D341Med (cell line): ENCODE measurements around the gene CLEC4G.
A peak's percentile ranks its signal among the peaks of the same experiment; 100 is the strongest.

Experiments used
- DNase-seq: peaks from one replicate; pipeline ENCODE4 v3.0.0; 2012; ENCODE audit warnings: low spot score

The CLEC4G gene

DNA sequence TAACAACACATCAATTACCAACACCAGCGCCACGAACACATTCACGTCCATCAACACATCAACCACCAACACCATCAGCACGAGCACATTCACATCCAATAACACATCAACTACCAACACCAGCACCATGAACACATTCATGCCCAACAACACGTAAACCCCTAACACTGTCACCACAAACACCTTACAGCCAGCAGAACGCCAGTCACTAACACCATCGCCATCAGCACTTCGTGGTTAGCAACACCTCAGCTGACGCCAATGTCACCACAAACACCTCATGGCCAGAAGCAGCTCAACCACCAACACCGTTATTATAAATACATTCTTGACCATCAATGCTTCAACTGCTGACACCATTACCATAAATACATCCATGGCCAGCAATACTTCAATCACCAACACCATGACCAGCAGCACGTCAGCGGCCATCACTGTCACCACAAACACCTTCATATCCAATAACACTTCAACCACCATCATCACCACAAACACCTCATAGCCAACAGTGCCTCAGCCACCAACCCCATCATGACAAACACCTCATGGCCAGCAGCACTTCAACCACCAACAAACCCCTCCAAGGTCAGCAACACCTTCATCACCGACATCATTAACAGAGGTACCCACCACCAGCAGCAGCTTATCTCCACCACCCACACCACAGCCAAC lies 39.4 kb downstream of the CLEC4G start:
- no peak for DNase-seq

DNA sequence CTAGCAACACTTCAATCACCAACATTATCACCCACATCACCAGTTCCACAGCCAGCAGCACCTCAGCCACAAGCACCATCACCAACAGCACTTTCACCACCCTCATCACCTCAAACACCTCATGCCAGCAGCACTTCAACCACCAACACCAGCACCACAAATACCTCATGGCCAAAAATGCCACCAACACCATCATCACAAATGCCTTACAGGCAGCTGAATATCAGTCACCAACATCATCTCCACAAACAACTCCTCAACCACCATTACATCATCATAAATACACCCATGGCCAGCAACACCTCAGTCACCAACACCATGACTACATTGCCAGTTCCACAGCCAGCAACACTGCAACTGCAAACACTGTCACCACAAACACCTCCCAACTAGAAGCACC lies 40.4 kb downstream of the CLEC4G start:
- DNase-seq = no peak

DNA sequence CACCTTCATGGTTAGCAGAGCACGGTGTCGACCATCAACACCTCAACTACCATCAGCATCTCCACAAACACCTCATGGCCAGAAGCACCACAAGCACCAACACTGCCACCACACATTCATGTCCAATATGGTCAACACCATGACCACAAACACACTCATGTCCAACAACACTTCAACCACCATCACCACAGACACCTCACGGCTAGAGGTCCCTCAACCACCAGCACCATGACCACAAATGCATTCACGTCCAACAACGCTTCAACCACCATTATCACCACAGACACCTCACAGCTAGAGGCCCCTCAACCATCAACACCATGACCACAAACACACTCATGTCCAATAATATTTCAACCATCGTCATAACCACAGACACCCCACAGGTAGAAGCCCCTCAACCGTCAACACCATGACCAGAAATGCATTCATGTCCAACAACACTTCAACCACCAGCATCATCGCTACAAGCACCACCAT lies 41.1 kb downstream of the CLEC4G start:
- DNase-seq = no peak

DNA sequence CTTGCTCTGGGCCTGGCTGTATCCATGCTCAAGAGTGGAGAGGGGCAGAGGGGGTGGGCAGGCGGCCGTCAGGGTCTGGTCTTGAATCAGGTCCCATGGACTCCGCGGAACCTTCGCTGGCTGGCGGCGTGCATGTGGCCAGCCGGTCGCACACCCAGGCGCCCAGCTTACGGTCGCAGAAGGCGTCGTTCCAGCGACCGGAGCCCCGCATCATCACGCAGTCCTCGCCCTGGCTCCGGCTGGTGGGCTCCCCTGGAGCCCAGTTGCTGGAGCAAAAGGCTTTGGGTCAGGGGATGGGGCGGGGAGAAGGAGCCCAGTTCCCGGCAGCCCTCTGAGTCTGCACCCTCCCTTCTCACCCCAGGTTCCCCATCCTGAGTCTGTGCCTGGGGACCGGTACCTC lies 42.7 kb downstream of the CLEC4G start:
- no peak for DNase-seq

DNA sequence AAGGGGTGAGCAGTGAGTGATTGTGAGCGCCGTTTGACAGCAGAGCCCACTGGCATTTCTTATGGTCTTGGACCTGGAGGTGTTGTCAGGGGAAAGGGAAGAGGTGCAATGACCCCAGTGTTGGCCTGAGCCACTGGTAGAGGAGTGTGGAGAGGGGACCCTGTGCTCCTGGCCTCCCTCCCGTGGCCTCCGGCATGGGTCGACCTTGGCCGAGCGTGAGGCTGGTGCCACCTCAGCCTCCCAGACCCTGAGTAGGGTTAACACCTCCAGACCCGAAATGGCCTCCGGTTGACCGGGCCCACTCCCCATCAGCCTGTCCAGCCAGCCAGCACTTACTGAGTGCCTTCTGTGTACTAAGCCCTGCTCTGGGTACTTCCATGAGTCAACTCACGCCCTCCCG lies 44.7 kb downstream of the CLEC4G start:
- no peak for DNase-seq

DNA sequence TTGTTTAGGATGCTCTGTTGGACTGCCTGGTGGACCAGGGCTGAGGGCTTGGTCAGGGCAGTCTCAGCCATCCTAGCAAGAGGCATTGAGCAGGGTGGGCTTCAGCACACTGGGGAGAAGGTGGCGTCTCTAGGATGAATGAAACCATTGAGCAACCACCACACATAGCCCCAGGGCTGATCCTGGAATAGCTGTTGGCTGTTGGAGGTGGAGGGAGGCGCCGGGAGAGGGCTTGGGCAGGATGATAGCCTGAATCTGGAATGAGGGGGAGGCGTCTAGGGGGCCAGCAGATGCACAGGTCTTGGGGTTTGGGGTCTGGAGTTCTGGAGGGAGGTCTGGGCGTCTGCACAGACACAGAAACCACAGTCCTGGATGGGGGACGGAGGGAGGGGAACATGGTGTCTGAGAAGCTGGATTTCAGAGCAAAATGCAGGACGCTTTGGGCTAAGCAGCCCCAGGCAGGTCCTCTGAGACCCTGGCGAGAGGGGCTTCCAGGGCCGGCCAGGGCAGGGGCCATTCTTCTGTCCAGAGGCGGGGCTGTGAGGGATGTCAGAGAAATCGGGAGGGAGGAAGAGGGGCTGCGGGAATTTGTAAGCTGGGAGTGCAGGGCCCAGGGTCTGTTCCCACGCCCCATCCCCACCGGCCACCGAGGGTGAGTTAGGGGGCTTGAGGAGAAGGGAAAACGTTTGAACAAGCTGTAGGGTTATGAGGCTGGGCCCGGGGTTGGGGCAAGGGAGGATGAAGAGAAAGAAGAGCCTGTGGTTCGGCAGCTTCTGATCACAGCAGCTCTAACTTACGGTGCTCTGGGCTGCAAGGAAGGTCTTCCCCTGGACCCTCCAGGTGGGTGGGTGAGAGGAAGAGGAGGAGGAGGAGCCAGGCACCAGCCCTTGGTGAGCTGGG lies 46.1 kb downstream of the CLEC4G start:
- DNase-seq = no peak

DNA sequence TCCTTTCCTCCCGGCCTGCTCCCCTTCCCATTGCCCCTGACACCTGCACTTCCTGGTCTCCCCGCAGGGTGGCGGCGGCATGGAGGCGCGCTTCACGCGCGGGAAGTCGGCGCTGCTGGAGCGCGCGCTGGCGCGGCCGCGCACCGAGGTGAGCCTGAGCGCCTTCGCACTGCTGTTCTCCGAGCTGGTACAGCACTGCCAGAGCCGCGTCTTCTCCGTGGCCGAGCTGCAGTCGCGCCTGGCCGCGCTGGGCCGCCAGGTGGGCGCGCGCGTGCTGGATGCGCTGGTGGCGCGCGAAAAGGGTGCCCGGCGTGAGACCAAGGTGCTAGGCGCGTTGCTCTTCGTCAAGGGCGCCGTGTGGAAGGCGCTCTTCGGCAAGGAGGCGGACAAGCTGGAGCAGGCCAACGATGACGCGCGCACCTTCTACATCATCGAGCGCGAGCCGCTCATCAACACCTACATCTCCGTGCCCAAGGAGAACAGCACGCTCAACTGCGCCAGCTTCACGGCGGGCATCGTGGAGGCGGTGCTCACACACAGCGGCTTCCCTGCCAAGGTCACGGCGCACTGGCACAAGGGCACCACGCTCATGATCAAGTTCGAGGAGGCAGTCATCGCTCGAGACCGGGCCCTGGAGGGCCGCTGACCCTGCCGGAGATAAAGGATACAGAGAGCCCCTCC lies 49.6 kb downstream of the CLEC4G start:
- DNase-seq = no peak

DNA sequence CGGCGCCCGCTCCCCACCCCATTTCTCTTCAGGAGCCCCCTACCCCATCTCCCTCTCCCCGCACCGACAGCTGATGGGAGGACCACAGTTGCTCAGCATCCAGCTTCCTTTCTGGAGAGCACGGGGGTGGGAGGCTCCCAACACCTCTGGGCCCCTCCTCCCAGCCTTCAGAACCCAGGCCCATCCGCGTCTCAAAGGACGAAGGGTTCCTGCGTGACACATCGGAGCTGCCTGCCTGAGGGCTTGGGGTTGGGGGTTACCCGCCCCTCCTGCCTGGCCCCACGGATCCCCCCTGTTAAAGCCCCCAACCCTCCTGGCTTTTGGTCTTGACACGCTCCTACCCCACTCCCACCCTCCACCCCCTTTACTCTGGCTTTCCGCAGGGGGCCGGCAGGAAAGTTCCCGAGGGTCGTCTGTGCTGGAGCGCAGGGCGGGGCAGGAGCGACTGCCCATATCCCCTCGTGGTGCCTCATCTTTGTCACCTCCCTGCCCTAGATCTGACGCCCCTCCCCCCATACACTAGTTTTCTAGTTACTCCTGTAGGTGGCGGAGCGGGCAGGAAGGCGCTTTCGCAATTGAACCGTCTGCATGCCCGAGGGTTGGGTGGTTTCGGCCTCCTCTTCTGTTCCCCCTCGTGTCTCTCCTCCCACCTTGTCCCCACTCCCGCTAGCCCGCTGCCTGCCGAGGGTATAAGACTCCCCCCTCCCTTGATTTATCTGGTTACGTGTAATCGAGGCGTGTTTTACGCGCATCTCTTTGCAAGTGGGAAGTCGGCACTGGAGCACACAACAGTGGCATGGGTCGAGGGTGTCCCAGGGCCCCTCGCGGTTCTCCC lies 50.4 kb downstream of the CLEC4G start:
- DNase-seq = peak; percentile 85

DNA sequence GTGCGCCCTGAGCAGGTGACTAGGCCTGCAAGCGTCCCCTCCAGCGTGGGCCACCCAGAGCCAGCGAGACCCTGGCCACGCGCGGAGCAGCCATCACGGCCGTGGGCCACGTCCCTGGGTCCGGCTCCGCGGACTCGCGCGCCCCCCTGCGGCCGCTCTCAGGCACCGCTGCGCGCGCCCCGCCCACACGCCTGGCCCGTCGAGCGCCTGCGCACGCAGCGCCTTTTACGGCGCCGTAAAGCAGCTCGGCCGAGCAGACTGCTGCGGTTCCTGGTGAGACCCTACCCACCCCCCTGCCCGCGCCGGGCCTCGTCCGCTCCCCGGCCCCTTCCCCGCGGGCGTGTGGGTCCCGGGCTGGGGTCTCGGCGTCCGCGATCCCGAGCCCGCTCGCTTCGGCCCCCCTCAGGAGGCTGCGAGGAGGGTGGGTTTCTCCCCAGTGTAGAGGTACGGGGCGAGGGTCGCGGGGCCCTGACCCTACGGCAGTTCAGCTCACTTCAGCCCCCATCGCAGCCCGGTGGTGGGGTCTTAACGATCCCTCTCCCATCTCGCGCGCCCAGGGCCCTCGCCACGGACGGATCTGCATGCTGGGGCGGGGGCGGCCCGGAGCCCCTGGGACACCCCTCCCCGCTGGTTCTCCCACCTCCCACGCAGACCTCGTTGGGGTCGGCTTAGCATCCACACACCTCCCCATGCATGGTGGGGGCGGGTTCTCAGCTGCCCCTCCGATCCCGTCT lies 51.1 kb downstream of the CLEC4G start, which contains the start of gene TRAPPC5:
Gene TRAPPC5 (plus strand): TSS at position 228 of the 734 bp plus-strand sequence. CDS start 1,421 bp downstream, outside the sequence.
- DNase-seq = peak; percentile 98

DNA sequence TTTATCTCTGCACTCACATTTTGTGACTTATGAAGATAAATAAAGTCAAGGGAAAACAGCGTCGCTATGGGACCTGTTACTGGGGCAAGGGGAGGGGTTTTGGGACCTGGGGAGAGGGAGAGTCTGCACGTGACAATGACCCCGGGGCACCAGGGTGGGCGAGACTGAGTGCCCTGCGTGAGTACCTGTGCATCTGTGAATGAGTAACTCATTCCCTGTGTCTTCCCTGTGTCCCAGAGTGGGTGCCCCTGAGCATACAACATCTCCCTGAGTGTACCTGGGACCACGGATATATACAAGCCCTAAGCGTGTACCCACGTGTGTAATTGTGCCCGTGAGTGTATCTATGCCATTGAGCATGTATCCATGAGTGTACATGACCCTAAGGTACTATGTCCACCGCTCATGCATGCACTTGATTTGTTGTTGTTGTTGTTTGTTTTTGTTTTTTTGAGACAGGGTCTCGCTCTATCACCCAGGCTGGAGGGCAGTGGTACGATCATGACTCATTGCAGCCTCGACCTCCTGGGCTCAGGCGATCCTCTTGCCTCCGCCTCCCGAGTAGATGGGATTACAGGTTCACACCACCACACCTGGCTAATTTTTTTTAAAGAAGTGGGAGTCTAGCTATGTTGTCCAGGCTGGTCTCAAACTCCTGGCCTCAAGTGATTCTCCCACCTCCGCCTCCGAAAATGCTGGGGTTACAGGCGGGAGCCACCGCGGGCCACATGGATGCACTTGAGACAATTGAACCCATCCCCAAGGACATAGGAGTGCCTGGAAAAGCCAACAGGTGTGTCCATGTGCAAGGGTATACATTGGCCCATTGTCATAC lies 51.9 kb downstream of the CLEC4G start:
- DNase-seq = no peak

DNA sequence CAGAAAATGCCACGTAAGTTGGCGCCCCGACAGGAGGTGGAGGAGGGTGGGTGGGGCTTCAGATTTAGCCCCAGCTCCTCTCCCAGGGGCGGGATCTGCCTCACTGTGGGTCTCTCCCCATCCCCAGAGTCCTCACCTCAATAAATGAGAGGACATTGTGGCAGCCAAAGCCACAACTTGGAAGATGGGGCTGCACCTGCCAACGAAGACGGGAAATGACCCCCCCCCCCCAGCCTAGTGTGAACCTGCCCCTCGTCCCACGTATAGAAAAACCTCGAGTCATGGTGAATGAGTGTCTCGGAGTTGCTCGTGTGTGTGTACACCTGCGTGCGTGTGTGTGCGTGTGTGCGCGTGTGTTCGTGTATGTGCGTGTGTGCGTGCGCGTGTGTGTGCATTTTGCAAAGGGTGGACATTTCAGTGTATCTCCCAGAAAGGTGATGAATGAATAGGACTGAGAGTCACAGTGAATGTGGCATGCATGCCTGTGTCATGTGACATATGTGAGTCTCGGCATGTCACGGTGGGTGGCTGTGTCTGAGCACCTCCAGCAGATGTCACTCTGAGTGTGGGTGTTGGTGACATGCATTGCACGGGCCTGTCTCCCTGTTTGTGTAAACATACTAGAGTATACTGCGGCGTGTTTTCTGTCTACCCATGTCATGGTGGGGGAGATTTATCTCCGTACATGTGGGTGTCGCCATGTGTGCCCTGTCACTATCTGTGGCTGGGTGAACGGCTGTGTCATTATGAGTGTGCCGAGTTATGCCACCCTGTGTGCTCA lies 52.7 kb downstream of the CLEC4G start:
- DNase-seq = peak; percentile 76
